ENCODE measurements around the gene CSNK1A1.

The CSNK1A1 gene

DNA sequence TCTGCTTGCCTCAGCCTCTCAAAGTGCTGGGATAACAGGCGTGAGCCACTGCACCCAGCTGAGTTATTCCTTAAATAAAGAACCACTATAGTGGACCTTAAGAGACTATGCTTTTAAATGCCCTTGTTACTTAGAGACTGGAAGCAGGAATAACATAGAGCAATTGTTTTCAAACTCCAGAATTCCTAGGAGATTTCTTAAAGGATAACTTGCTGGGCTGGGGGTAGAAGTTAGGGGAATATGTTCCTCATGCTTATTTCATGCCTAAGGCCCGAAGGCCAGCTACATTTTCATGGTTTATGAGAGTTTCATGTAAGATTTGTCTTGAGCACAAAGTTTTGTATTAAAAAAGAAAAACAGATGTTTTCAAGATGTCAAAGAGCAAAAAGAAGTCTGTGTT is 48.2 kb downstream of the CSNK1A1 start:
- peaks cover 79% of the 10 kb centered on the region for H3K36me3 ChIP-seq

DNA sequence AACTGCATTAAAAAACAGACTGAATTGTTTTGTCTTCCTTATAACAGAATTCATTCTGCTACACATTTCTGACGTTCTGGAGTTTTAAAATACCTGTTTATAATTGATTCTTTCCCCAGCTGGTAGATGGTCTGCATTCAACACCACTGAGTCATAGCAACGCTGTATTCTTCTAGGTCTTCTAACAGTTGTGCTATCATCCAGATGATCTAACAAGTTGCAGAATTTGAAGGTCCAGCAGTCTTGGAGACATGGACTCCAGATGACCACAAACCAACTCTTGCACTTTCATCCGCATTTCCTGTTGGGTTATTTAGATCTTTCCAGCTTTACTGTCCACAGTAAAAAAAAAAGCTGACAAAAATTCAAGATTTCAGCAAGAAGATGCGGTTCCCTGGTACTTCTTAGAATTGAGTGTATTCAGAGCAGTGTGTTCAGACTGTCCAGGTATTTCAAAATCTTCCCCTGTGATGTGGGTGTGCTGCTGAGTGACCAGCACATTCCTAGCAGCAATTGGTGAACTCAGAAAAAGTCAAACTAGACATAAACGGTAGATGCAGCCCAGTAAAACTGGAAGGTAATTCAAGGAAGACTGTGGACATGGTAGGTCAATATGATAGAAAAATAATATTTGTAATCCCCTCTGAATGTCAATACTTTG is 50.2 kb downstream of the CSNK1A1 start:
- Histone ChIP-seq H3K27me3 (no peaks in the 10 kb centered on the region), H3K9me3 (no peaks in the 10 kb centered on the region), H3K4me3 (ENCODE audit: low read depth, low read length) (no peak overlapping the region), H3K4me1 (no peaks in the 10 kb centered on the region), H3K36me3 (peaks cover 74% of the 10 kb centered on the region)
- TF ChIP-seq, protein P1, sequence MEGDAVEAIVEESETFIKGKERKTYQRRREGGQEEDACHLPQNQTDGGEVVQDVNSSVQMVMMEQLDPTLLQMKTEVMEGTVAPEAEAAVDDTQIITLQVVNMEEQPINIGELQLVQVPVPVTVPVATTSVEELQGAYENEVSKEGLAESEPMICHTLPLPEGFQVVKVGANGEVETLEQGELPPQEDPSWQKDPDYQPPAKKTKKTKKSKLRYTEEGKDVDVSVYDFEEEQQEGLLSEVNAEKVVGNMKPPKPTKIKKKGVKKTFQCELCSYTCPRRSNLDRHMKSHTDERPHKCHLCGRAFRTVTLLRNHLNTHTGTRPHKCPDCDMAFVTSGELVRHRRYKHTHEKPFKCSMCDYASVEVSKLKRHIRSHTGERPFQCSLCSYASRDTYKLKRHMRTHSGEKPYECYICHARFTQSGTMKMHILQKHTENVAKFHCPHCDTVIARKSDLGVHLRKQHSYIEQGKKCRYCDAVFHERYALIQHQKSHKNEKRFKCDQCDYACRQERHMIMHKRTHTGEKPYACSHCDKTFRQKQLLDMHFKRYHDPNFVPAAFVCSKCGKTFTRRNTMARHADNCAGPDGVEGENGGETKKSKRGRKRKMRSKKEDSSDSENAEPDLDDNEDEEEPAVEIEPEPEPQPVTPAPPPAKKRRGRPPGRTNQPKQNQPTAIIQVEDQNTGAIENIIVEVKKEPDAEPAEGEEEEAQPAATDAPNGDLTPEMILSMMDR (IDR thresholded peaks at IDR 0.05; ENCODE audit: low read depth, low read length), result no peak
- DNase-seq, result no peak

More for the DNA sequence above, 48.2 kb downstream of the CSNK1A1 start:
- TF ChIP-seq, protein P1 (IDR thresholded peaks at IDR 0.05; ENCODE audit: low read depth, low read length), result no peak
- no peaks in the 10 kb centered on the region for H3K9me3 ChIP-seq
- DNase-seq, result no peak
- H3K4me1 ChIP-seq, result no peaks in the 10 kb centered on the region
- H3K4me3 ChIP-seq (ENCODE audit: low read depth, low read length), result no peak overlapping the region
- no peaks in the 10 kb centered on the region for H3K27me3 ChIP-seq

DNA sequence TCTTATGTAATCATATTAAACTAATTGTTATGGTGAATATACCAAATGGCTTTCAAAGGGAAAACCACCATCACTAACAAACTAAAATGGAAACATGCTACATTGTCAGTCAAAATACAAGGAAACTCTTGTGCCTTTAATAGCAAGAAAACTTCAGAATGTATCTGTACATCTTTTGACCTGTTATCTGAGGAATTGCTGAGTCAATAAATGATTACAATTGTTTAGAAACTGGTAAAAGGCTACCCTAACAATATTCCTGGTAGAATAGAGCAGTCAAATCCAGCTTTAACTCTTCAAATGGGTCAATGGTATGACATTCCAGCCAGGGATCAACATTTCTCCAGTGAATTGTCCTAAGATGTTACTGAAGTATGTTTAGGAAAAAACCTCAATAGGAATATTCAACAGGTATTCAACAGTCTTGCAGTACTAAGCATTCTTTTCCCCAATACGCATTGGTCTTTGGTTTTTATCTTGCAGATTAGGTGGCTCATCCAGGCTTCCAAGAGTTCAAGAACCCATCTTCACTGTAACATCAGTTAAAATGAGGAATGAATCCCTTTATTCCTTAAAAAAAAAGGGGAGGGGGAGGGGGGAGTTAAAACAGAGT is 52.4 kb downstream of the CSNK1A1 start:
- H3K4me1 ChIP-seq, result no peaks in the 10 kb centered on the region
- no peak for DNase-seq

DNA sequence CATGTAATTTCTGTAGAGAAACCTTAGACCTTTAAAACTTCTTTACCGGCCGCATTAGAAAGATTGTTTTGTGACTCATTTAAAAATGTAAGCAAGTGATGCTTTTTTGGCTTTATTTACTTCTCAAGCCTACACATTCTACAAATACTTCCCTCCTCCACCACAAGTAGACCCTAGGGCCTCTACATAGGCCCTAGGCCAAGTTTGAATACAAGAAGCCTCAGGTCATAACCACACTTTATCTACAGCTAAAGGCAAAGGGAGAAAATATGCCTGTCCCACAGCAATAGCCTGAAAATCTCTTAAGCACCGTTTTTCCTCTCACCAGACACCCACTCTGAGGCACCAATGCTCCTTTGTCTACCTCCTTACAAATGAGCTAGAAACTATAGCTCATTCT is 53.9 kb downstream of the CSNK1A1 start:
- Histone ChIP-seq H3K4me3 (ENCODE audit: low read depth, low read length) (no peak overlapping the region), H3K27me3 (no peaks in the 10 kb centered on the region), H3K9me3 (no peaks in the 10 kb centered on the region), H3K4me1 (no peaks in the 10 kb centered on the region), H3K36me3 (peaks cover 66% of the 10 kb centered on the region)
- no peak for DNase-seq
- TF ChIP-seq, protein P1 (IDR thresholded peaks at IDR 0.05; ENCODE audit: low read depth, low read length), result no peak

More for the DNA sequence above, 52.4 kb downstream of the CSNK1A1 start:
- H3K9me3 ChIP-seq, result no peaks in the 10 kb centered on the region
- H3K27me3 ChIP-seq, result no peaks in the 10 kb centered on the region
- no peak overlapping the region for H3K4me3 ChIP-seq (ENCODE audit: low read depth, low read length)
- peaks cover 72% of the 10 kb centered on the region for H3K36me3 ChIP-seq
- TF ChIP-seq, protein P1 (IDR thresholded peaks at IDR 0.05; ENCODE audit: low read depth, low read length), result no peak

DNA sequence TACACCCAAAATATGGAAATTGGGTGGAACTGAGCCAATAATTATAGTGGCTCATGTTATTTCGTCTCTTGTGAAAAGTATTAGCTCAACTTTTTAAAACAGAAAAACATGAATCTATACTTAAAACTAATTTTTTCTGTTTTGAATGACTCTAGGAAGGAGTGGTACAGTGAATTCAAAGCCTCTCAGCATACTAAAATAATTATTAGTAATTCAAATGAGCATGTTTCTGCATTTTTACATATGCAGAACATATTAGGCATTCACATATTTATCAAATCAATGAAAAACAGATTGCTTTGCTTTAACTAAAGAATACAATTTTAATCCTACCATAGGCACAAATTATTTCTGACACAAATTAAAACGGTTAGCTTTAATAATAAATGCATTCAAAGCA is 54.3 kb downstream of the CSNK1A1 start:
- Histone ChIP-seq H3K4me3 (ENCODE audit: low read depth, low read length) (no peak overlapping the region), H3K4me1 (no peaks in the 10 kb centered on the region), H3K36me3 (peaks cover 64% of the 10 kb centered on the region), H3K27me3 (no peaks in the 10 kb centered on the region), H3K9me3 (no peaks in the 10 kb centered on the region)
- TF ChIP-seq, protein P1 (IDR thresholded peaks at IDR 0.05; ENCODE audit: low read depth, low read length), result no peak
- no peak for DNase-seq

DNA sequence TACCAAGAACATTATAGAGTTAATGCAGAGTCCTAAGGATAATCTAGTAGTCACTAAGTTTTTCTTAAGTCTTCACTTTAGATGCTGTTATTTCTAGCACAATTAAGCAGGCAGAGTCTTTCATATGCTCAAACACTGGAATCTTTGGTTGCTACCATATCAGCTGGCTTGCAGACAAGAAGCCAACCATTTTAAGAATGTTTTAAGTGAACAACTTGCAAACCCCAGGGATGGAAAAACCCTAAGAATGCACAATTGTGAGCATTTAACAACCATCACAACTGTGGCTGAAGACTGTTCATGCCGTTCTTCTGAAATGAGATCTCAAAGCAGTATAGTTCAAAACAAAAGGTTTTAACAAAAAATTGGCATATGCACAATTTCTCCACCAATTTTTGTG is 55.1 kb downstream of the CSNK1A1 start:
- no peaks in the 10 kb centered on the region for H3K9me3 ChIP-seq
- no peaks in the 10 kb centered on the region for H3K27me3 ChIP-seq
- peaks cover 57% of the 10 kb centered on the region for H3K36me3 ChIP-seq
- DNase-seq, result no peak
- H3K4me3 ChIP-seq (ENCODE audit: low read depth, low read length), result no peak overlapping the region
- TF ChIP-seq, protein P1 (IDR thresholded peaks at IDR 0.05; ENCODE audit: low read depth, low read length), result no peak
- H3K4me1 ChIP-seq, result no peaks in the 10 kb centered on the region
